KOPT-K1 (cell line): ENCODE measurements around the gene SLC24A4.

ENCODE experiments used
- H3K27ac ChIP-seq: fragments of 200-600 bp; sonication (generic); 2 replicates; pipeline ENCODE4 v1.5.1; 2016; ENCODE audit warnings: antibody characterized with exemption, mild to moderate bottlenecking, low read depth, low read length; ENCODE audit not compliant: poor library complexity, severe bottlenecking
- H3K36me3 ChIP-seq: fragments of 200-600 bp; sonication (generic); 2 replicates; pipeline ENCODE4 v1.5.1; 2017; ENCODE audit warnings: antibody characterized with exemption, mild to moderate bottlenecking, low read length, moderate library complexity; ENCODE audit not compliant: insufficient read depth
- H3K9me3 ChIP-seq: fragments of 200-600 bp; sonication (generic); 2 replicates; pipeline ENCODE4 v1.5.1; 2017; ENCODE audit warnings: antibody characterized with exemption, low read length, mild to moderate bottlenecking; ENCODE audit not compliant: insufficient read depth, poor library complexity, severe bottlenecking

The SLC24A4 gene

GRCh38 chr14:92489394-92490238 lies 166.7 kb downstream of the SLC24A4 start:
- H3K27ac ChIP-seq, result no peak overlapping the region
- H3K36me3 ChIP-seq, result no peaks in the 10 kb centered on the region

GRCh38 chr14:92490239-92490959 lies 167.4 kb downstream of the SLC24A4 start:
- Histone ChIP-seq H3K9me3 (no peaks in the 10 kb centered on the region), H3K27ac (no peak overlapping the region), H3K36me3 (no peaks in the 10 kb centered on the region)

More at GRCh38 chr14:92489394-92490238, 166.7 kb downstream of the SLC24A4 start:
- H3K9me3 ChIP-seq, result no peaks in the 10 kb centered on the region

DNA sequence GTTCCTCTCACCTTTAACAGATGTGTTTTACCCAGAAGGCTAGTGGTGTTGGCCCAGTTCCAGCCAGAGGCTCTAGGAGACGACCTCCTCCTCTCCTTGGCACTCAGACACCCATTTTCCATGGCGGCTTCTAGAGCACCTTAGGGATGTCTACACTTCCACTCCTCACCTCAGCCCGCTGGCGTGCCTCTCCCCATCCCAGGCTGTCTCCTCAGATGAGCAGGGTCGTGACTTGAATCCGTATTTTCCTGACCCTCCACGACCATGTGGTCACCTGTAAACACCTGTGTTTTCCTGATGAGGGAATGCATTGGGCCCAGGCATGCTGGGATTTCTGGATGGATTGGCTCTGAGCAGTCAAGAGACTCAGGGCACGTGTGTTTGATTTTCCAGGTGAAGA lies 168.8 kb downstream of the SLC24A4 start:
- no peaks in the 10 kb centered on the region for H3K9me3 ChIP-seq
- H3K36me3 ChIP-seq, result no peaks in the 10 kb centered on the region
- H3K27ac ChIP-seq, result no peak overlapping the region

GRCh38 chr14:92492258-92492657 lies 169.3 kb downstream of the SLC24A4 start:
- Histone ChIP-seq H3K27ac (no peak overlapping the region), H3K9me3 (no peaks in the 10 kb centered on the region), H3K36me3 (no peaks in the 10 kb centered on the region)

GRCh38 chr14:92493024-92493423 lies 170.1 kb downstream of the SLC24A4 start:
- Histone ChIP-seq H3K9me3 (no peaks in the 10 kb centered on the region), H3K36me3 (no peaks in the 10 kb centered on the region), H3K27ac (no peak overlapping the region)

DNA sequence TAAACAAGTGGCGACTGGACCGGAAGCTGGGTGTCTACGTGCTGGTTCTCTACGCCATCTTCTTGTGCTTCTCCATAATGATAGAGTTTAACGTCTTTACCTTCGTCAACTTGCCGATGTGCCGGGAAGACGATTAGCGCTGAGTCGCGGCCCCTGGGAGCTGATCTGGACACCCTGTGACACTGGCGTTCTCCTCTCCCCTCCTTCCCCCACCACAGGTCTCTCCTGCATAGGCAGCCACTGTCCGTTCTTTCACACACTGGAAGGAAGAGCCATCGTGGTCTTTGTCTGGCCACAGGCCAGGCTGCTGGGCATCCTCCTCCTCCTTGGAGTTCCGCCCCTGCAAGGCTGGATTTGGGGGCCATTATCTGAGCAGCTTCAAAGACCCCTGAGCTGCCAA lies 170.5 kb downstream of the SLC24A4 start:
- H3K36me3 ChIP-seq, result no peaks in the 10 kb centered on the region
- H3K27ac ChIP-seq, result no peak overlapping the region
- H3K9me3 ChIP-seq, result no peaks in the 10 kb centered on the region

DNA sequence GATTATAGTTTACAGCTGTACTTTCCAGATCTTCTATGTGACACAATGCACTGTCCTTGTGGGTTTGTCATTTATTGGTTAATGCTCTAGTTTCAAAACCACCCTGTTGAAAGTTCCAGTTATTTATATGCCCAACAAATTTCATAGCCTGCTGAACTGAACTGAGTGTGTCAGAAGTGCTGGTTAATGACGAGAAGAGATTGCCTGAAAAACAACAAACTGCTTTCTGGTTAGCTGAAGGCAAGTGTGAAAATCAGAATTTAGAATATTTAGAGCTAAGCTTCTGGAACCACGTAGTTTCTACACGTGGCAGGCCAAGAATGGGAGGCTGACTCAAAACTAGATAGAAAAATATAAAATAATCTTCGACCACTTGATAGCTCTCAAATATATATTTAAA lies 171.5 kb downstream of the SLC24A4 start:
- Histone ChIP-seq H3K36me3 (no peaks in the 10 kb centered on the region), H3K9me3 (no peaks in the 10 kb centered on the region), H3K27ac (no peak overlapping the region)

DNA sequence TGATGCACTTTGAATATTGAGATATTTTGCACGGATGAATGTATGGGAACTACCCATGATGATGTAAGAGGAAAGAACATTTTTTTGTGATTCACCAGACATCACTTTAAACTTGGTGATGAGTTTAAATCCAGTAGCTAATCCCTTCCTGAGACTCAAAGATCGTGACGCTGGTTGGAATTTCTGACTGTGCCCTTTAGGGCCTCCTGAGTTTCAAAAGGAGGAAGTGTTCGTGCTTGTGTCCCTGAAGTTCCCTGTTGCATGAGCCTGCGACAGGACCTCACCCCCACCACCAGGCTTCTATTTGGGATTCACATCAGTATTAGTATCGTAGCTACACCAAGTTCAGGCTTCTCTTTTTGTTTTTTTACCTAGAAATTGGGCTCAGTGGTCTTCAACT lies 172.1 kb downstream of the SLC24A4 start:
- Histone ChIP-seq H3K36me3 (no peaks in the 10 kb centered on the region), H3K9me3 (no peaks in the 10 kb centered on the region), H3K27ac (no peak overlapping the region)

DNA sequence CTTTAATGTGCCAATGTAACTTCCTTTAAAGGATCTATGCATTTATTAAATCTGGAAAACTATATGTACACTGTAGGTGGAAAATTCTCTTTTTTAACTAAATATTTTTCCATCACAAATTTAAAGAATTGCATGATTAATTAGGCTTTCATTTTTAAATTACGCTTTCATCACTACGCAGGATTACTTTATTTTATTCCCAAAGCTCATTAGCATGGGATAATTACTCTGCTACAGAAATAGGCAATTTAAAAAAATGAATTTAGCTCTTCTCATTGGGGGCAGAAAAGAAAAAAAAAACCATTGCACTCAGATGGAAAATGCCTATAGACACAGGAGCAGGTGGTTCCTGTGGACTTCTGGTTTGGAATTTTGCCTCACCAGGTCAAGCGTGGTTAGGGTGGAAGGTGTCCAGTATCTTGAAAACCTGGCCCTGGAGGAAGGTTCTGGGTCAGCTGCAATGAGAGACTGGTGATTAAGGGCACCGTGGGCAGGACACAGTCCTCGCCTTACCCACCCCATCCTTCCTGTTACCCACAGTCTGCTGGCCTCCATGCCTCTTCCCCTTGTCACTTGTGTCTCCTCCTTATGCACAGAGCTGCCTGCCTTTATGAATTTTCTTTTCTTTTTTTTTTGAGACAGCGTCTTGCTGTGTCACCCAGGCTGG lies 173.4 kb downstream of the SLC24A4 start:
- H3K36me3 ChIP-seq, result no peaks in the 10 kb centered on the region
- H3K27ac ChIP-seq, result no peak overlapping the region
- no peaks in the 10 kb centered on the region for H3K9me3 ChIP-seq

- H3K27ac ChIP-seq, result no peak overlapping the region
Observed at GRCh38 chr14:92497391-92497790, 174.4 kb downstream of the SLC24A4 start.

GRCh38 chr14:92499234-92499633 lies 176.3 kb downstream of the SLC24A4 start:
- no peaks in the 10 kb centered on the region for H3K36me3 ChIP-seq
- no peak overlapping the region for H3K27ac ChIP-seq
- H3K9me3 ChIP-seq, result no peaks in the 10 kb centered on the region

More at GRCh38 chr14:92497391-92497790, 174.4 kb downstream of the SLC24A4 start:
- H3K36me3 ChIP-seq, result no peaks in the 10 kb centered on the region
- H3K9me3 ChIP-seq, result no peaks in the 10 kb centered on the region

- Histone ChIP-seq H3K27ac (no peak overlapping the region), H3K36me3 (no peaks in the 10 kb centered on the region), H3K9me3 (no peaks in the 10 kb centered on the region)
Observed at GRCh38 chr14:92500491-92500941, 177.6 kb downstream of the SLC24A4 start.

GRCh38 chr14:92501891-92502351 lies 179.0 kb downstream of the SLC24A4 start:
- Histone ChIP-seq H3K27ac (no peak overlapping the region), H3K36me3 (no peaks in the 10 kb centered on the region), H3K9me3 (no peaks in the 10 kb centered on the region)

GRCh38 chr14:92502541-92503286 lies 179.7 kb downstream of the SLC24A4 start:
- Histone ChIP-seq H3K9me3 (no peaks in the 10 kb centered on the region), H3K27ac (no peak overlapping the region), H3K36me3 (no peaks in the 10 kb centered on the region)
